ENCODE data around the gene STXBP5.

Gene STXBP5

DNA sequence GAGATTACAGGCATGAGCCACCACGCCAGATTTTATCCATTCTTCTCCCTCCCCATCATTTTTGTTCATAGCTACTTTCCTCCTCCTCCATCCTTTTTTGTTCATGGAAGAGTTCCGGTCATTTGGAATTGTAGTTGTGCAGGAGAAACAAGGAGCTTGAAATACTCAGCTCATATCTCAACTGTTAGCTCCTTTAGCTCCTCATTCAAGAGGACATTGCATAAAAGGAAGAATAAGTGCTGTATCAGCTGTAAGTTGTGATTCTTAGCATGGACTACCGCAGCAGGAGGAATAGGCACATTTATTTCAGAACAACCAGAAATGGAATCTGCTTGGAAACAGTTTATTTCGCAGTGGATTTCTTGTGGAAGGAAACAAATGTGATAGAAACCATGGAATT, 7.6 kb downstream of the STXBP5 start:
- no peak for DNase-seq

GRCh38 chr6:147212622-147213021, 8.4 kb downstream of the STXBP5 start:
- DNase-seq: no peak

GRCh38 chr6:147213772-147214171, 9.6 kb downstream of the STXBP5 start:
- no peak for DNase-seq

DNA sequence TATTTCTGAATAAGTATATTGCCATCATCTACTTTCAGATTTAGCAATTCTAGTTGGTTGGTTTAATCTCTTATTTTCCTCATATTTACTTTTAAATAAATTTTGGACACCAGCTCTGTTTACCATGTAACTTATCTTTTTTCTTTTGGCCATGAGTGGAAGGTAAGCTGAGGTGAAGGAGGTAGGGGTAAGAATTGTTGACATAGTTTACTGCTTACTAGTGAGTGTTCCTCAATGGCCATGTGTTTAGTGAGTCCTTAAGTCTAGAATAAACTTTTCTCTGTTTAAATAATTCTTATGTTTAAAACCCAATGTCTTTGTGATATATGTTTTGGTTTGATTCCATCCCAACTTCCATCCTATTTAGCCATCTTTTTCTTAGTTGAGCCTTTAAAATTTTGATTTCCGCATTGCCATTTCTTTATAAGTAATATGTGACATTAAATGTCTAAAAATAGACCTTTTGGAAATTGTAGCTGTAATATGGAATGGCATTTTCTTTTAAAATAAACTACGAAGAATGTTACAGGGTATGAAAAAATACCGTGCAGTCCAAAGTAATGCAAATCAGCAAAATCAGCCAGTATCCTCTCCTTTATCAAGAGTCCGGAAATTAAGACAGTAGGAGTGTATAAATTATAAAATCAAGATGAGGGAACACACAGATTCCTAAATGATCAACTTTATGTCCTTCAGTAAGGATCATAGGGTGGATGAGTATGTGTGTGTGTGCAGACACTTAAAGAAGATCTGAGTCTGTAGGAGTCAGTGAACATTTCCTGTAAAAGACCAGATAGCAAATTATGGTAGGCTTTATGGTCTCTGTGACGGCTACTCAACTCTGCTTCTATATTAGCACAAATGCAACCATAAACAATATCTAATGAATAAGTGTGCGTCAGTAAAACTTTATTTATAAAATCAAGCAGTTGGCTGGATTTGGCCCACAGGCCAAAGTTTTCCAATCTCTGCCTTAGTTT, 10.3 kb downstream of the STXBP5 start:
- DNase-seq: no peak

DNA sequence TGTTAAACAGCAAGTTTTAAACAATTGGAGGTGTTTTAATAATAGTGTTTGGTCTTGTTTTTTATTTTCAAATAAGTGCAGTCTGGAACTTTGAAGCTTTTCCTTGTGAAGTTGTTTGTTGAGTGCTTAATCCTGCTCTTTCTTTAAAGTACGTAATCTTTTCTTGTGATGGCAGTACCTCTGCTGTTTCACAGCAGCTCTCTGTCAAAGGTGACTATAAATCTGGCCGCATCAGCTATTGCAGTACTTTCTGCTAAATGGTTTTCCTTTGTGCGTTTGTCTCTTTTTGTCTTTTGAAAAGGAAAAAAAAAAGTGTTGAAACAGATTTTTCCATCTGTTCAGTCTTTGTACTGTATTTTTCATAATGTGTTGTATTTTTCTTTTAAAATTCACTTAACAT, 12.7 kb downstream of the STXBP5 start:
- DNase-seq: no peak

GRCh38 chr6:147217840-147218404, 13.7 kb downstream of the STXBP5 start:
- DNase-seq: no peak

- DNase-seq: no peak
Observed at GRCh38 chr6:147218797-147219196, 14.6 kb downstream of the STXBP5 start.

DNA sequence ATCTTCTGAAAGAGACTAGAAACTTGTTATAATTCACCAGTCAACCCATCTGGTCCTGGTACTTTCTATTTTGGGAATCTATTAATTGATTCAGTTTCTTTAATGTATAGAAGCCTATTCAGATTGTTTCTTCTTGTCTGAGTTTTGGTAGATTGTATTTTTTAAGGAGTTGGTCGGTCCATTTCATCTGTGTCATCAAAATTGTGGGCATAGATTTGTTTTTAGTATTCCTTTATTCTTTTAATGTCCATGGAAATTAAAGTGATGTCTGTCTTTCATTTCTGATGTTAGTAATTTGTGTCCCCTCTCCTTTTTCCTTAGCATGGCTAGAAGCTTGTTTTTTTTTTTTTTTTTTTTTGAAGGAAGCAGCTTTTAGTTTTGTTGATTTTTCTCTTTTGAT, 15.2 kb downstream of the STXBP5 start:
- DNase-seq: no peak

DNA sequence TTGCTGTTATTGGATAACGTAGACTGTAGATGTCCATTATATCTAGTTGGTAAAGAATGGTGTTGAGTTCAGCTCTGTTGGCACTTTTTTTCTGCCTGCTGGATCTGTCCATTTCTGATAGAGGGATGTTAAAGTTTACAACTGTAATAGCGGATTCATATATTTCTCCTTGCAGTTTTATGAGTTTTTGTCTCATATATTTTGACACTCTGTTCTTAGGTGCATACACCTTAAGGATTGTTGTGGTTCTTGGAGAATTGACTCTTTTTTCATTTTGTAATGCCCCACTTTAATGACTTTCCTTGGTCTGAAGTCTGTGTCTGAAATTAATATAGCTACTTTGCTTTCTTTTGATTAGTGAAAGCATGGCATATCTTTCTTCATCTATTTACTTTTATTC, 16.1 kb downstream of the STXBP5 start:
- no peak for DNase-seq

- DNase-seq: no peak
Observed at GRCh38 chr6:147221739-147222138, 17.5 kb downstream of the STXBP5 start.

- peak; percentile 14 to 34 (median 34) for DNase-seq
Observed at GRCh38 chr6:147222160-147222838, 18.1 kb downstream of the STXBP5 start.

DNA sequence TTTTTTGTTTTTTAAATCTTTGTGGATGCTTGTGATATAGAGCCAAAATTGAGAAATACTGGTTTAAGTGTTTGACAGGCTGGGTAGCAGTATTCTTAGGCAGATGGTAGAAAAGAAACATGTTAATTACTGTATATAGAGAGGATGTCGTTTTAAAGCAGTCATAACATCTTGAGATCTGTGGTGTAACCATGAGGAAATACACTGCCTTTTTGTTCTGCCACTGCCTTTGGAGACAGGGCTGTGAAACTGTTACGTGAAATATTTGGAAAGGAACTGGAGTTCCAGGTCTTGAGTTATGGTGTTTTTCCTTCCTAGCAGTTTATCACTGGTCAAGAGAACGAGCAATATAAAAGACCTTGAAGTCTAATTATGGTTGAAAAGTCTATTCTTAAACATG, 19.5 kb downstream of the STXBP5 start:
- no peak for DNase-seq

DNA sequence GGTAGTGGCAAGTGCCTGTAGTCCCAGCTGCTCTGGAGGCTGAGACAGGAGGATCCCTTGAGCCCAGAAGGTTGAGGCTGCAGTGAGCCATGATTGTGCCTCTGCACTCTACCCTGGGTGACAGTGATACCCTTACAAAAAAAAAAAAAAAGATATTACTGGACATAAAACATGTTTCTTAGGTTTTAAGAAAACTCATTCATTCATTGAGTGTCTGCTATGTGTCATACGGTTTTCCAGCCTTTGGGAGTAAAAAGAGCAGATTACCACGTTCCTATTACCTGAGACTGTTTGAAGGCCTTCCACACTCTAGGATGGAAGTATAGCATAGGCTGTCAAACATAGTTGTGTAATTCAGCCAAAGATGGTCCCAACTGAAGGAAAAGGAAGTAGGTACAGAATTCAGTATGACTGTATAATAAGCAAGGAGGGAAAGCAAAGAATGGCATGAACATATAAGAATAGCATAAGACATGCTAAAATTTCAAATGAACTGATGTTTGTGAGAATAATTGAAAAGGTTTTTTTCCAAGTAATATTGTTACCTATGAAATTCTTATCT, 22.0 kb downstream of the STXBP5 start:
- no peak for DNase-seq

GRCh38 chr6:147226877-147227276, 22.7 kb downstream of the STXBP5 start:
- no peak for DNase-seq

DNA sequence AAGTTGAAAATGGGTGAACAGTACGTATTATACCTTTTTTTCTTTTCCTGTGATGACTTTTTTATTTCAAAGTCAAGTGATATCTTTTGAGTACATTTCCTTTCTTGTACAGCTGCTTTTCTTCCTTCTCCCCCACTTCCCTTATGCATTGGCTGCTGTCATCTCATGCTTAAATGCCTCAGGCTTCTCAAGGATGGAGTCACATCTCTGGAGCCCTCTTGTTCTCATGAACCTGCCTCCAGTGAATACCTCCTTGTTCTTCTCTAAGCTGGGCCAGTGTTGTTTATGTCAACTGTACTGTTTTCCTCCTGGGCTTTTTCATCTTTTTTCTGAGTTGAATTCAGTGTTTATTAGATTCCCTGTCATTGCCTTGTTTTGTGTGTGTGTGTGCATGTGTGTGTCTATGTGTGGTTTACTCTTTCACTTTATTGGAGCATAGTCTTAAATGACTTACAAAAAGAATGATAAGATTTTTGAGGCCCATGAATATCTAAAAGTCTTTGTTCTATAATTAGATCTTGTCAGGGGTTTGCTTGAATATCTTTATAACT, 23.6 kb downstream of the STXBP5 start:
- DNase-seq: no peak

GRCh38 chr6:147231589-147231988, 27.4 kb downstream of the STXBP5 start:
- no peak for DNase-seq

DNA sequence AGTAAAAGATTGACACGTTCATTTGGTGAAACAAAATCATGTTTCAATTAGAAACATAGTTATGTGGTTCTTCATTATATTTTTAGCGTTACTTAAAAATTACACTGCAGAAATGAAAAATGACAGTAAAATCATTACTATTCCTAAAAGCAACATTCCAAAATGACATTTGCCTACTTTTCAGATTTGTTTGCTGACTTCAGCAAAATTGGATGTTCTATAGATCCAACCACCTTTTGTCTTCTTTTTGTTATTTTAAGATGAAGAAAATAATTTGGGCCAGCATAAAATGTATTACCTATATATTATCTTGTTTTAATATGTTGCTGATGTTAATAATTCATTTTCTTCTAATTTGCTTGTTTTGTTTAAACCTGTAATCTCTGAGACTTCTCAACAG, 30.5 kb downstream of the STXBP5 start:
- no peak for DNase-seq

DNA sequence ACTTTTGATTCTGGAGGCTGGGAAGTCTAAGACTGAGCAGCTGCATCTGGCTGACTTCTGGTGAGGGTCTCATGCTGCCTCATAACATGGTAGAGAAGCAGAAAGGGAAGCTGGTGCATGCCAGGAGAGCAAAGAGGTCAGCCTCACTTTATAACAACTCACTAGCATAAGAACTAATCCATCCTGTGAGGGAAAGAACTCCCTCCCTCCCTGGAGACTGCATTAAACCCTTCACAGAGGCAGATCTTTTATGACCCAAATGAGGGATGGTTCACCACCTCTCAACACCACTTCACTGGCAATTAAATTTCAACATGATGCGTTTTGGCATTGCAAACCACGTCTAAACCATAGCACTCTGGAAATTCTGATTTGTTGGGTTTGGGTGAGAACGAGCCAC, 33.9 kb downstream of the STXBP5 start:
- no peak for DNase-seq

DNA sequence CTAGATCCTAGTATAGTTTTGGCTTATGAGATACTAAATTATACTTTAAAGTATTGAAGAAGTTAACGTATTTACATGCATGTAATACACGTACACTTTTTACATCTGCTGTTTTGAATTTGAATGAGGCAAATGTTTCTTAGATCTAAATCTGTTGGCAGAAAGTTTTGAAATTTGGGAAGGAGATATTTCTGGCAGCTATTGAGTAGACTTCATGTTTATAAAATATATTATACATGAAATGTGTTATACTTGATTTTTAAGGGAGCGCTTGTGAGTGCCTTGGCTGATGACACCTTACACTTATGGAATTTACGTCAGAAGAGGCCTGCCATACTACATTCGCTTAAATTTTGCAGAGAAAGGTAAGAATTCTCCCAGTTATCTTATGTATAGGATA, 34.7 kb downstream of the STXBP5 start:
- DNase-seq: no peak

DNA sequence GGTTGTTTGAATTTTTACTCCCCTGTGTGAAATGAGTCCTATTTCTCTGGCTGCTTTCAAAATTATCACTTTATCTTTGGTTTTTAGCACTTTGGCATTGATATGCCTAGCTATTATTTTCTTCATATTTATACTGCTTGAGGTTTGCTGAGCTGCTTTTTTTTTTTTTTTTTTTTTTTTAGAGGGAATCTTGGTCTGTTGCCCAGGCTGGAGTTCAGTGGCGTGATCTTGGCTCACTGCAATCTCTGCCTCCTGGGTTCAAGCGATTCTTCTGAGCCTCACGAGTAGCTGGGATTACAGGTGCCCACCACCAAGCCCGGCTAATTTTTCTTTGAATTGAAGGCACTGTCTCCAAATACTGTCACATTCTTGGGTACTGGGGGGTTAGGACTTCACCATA, 40.6 kb downstream of the STXBP5 start:
- DNase-seq: no peak

DNA sequence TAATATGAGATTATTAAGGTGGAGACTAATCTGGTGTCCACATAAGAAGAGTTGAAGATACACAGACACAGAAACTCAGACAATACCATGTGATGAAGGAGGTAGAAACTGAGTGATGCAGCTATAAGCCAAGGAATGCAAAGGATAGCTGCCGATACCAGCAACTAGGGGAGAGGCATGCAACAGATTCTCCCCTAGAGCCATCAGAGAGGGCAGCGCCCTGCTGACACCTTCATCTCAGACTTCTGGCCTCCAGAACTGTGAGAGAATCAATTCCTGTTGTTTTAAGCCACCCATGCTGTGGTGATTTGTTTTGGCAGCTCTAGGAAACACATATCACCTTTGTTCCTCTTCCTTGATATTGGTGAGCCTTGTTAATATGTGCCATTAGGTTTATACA, 41.5 kb downstream of the STXBP5 start:
- DNase-seq: no peak

GRCh38 chr6:147246853-147247635, 42.8 kb downstream of the STXBP5 start:
- no peak for DNase-seq

Data from suppressor macrophage treated with lipopolysaccharide for 1 hour (primary cell).